PC-9 (cell line): ENCODE measurements around the gene SERPINA12. TPM values are rescaled to one million over a fixed set of nuclear protein-coding genes. Genes with fewer than 3 reads are reported as not detected.

ENCODE experiments used
- BruUV-seq: library from RNA; stranded (reverse); fragments of 400-500 nt; replicated peaks from 2 replicates; lab custom pipeline; 2021; lab: Mats Ljungman, UMichigan
- CTCF ChIA-PET: fragments of 300-600 bp; sonication (Branson Sonifier 250); formaldehyde crosslinking; loops from one replicate; lab custom pipeline; 2022; ENCODE audit warnings: antibody characterized with exemption; lab: Charles Lee
- POLR2A ChIA-PET: fragments of 300-600 bp; sonication (Branson Sonifier 250); formaldehyde crosslinking; loops from one replicate; lab custom pipeline; 2022; ENCODE audit warnings: antibody characterized with exemption; ENCODE audit not compliant: unreplicated experiment; lab: Charles Lee
- DNase-seq, 2 experiments: peaks; one replicate each; pipeline versions ENCODE4 v3.0.0 to v3.0.0-alpha.2; 2015 to 2022; ENCODE audit warnings: mixed read lengths in 1 of 2
- H2AFZ ChIP-seq: fragments of 200-600 bp; sonication (generic); 2 replicates; pipeline ENCODE4 v1.8.1; 2017; ENCODE audit warnings: antibody characterized with exemption
- H3F3A ChIP-seq: fragments of 200-600 bp; sonication (generic); 2 replicates; pipeline ENCODE4 v1.8.1; 2017; ENCODE audit warnings: antibody characterized with exemption, mild to moderate bottlenecking, low read depth; ENCODE audit not compliant: insufficient read depth
- H3K27ac ChIP-seq: fragments of 200-600 bp; sonication (generic); 2 replicates; pipeline ENCODE4 v1.6.1; 2016; ENCODE audit warnings: mixed run types
- H3K27me3 ChIP-seq: fragments of 200-600 bp; sonication (generic); 2 replicates; pipeline ENCODE4 v1.6.1; 2016; ENCODE audit warnings: low read depth, mixed run types; ENCODE audit not compliant: insufficient read depth
- H3K36me3 ChIP-seq: fragments of 200-600 bp; sonication (generic); 2 replicates; pipeline ENCODE4 v1.6.1; 2016; ENCODE audit warnings: low read depth, mixed run types
- H3K4me1 ChIP-seq: fragments of 200-600 bp; sonication (generic); replicated peaks from 2 replicates; pipeline ENCODE4 v1.6.1; 2016; ENCODE audit warnings: mixed run types; ENCODE audit not compliant: insufficient read depth
- H3K4me2 ChIP-seq: fragments of 200-600 bp; sonication (generic); 2 replicates; pipeline ENCODE4 v1.6.1; 2017; ENCODE audit warnings: mixed run types
- H3K4me3 ChIP-seq: fragments of 200-600 bp; sonication (generic); 2 replicates; pipeline ENCODE4 v1.6.1; 2016; ENCODE audit warnings: mixed run types
- H3K79me2 ChIP-seq: fragments of 200-600 bp; sonication (generic); 2 replicates; pipeline ENCODE4 v1.6.1; 2017; ENCODE audit warnings: low read depth, mixed run types
- H3K9me2 ChIP-seq: fragments of 200-600 bp; sonication (generic); 2 replicates; pipeline ENCODE4 v1.8.1; 2017; ENCODE audit warnings: mild to moderate bottlenecking; ENCODE audit not compliant: insufficient read depth
- H3K9me3 ChIP-seq: fragments of 200-600 bp; sonication (generic); 2 replicates; pipeline ENCODE4 v1.8.1; 2016; ENCODE audit warnings: low read depth; ENCODE audit not compliant: insufficient read depth
- H4K20me1 ChIP-seq: fragments of 200-600 bp; sonication (generic); 2 replicates; pipeline ENCODE4 v1.8.1; 2017; ENCODE audit not compliant: insufficient read depth
- EZH2 ChIP-seq: fragments of 200-600 bp; sonication (generic); IDR thresholded peaks from 2 replicates; pipeline ENCODE4 v1.8.0; 2017; ENCODE audit warnings: antibody characterized with exemption, low read depth
- intact Hi-C: fragments of 100-400 bp; cut with micrococcal nuclease; formaldehyde crosslinking; loops from one replicate; pipeline ENCODE4 v1.10.0; 2022; ENCODE audit not compliant: unreplicated experiment
- total RNA-seq: library from RNA; stranded (reverse); gene quantifications from 2 replicates; pipeline ENCODE4 v1.2.3, GENCODE V29; 2021
- TF ChIP-seq, protein P1 (sequence below): fragments of 200-600 bp; sonication (generic); conservative IDR thresholded peaks from 2 replicates; pipeline ENCODE4 v1.6.1; 2017; ENCODE audit warnings: mixed run types, antibody characterized with exemption, mild to moderate bottlenecking, moderate library complexity

Gene SERPINA12
- total RNA-seq, 1 experiment from 2014 or later: not detected

DNA sequence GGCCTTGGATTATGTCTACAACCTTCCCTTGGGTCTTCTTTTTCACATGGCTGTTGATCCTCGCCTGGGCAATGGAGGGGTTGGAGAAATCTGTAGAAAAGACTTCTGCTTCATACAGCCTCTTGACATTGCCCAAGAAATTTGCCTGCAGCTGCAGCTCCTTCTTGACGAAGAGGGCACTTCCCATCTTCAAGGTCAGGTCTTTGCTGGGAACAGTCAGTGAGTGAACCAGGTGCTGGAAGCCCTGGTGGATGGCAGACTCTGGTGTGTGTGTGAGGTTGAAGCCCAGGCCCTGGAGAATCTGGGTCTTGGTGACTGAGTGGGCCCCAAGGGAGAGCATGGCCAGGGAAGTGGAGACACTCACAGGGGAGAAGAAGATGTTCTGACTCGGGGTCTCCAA is 40.0 kb downstream of the SERPINA12 start:
- CTCF ChIA-PET: no interaction called here
- BruUV-seq: no TSS peak

DNA sequence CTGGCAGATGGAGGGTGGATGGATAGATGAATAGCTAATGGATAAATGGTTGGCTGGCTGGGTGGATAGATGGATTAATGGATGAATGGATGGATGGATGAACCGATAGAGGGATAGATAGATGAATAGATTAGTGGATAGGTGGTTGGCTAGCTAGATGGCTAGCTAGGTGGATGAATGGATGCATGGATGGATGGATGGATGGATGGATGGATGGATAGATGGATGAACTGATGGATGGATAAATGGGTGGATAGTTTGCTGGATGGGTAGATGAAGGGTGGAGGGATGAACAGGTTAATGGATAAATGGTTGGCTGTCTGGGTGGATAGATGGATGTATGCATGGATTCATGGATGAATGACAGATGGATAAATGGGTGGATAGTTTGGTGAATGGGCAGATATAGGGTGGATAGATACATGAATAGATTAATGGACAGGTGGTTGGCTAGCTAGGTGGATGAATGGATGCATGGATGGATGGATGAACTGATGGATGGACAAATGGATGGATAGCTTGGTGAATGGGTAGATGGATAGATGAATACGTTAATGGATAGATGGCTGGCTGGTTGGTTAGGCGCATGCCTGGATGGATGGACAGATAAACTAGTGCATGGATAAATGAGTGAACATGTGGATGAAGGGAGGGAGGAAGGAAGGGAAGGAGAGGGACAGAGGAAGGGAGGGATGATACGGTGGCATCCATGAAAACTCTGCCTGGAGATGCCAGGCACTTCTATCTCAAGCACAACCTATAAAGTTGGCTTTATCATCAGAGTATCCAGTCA is 41.3 kb downstream of the SERPINA12 start:
- Histone ChIP-seq H3F3A (no peaks in the 10 kb centered on the region), H3K9me3 (no peaks in the 10 kb centered on the region), H2AFZ (no peak overlapping the region), H3K27ac (no peak overlapping the region), H3K4me1 (no peaks in the 10 kb centered on the region), H3K4me2 (no peak overlapping the region), H4K20me1 (no peaks in the 10 kb centered on the region), H3K9me2 (no peaks in the 10 kb centered on the region), H3K27me3 (0 out of 2 replicates have a peak, but pooled peaks cover 6% of the 10 kb centered on the region), H3K79me2 (no peaks in the 10 kb centered on the region), H3K36me3 (no peaks in the 10 kb centered on the region), H3K4me3 (no peak overlapping the region)
- no TSS peak for BruUV-seq
- DNase-seq: no peak
- intact Hi-C loops: no loop called here
- TF ChIP-seq EZH2: no peak
- TF ChIP-seq, protein P1, sequence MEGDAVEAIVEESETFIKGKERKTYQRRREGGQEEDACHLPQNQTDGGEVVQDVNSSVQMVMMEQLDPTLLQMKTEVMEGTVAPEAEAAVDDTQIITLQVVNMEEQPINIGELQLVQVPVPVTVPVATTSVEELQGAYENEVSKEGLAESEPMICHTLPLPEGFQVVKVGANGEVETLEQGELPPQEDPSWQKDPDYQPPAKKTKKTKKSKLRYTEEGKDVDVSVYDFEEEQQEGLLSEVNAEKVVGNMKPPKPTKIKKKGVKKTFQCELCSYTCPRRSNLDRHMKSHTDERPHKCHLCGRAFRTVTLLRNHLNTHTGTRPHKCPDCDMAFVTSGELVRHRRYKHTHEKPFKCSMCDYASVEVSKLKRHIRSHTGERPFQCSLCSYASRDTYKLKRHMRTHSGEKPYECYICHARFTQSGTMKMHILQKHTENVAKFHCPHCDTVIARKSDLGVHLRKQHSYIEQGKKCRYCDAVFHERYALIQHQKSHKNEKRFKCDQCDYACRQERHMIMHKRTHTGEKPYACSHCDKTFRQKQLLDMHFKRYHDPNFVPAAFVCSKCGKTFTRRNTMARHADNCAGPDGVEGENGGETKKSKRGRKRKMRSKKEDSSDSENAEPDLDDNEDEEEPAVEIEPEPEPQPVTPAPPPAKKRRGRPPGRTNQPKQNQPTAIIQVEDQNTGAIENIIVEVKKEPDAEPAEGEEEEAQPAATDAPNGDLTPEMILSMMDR: no peak
- ChIA-PET POLR2A (no interaction called here), CTCF (no interaction called here)

More for the DNA sequence above, 40.0 kb downstream of the SERPINA12 start:
- H3K4me1 ChIP-seq: no peaks in the 10 kb centered on the region
- no peaks in the 10 kb centered on the region for H3F3A ChIP-seq
- POLR2A ChIA-PET: no interaction called here
- H3K79me2 ChIP-seq: no peaks in the 10 kb centered on the region
- DNase-seq: no peak
- H3K9me2 ChIP-seq: no peaks in the 10 kb centered on the region
- intact Hi-C loops: no loop called here
- TF ChIP-seq, protein P1: no peak
- no peak for TF ChIP-seq EZH2
- no peak overlapping the region for H3K4me3 ChIP-seq
- no peaks in the 10 kb centered on the region for H3K9me3 ChIP-seq
- no peak overlapping the region for H3K27ac ChIP-seq
- no peak overlapping the region for H2AFZ ChIP-seq
- peaks cover 15% of the 10 kb centered on the region; the same call in 1 of the 2 replicates for H3K27me3 ChIP-seq
- H3K4me2 ChIP-seq: no peak overlapping the region
- H3K36me3 ChIP-seq: no peaks in the 10 kb centered on the region
- no peaks in the 10 kb centered on the region for H4K20me1 ChIP-seq

DNA sequence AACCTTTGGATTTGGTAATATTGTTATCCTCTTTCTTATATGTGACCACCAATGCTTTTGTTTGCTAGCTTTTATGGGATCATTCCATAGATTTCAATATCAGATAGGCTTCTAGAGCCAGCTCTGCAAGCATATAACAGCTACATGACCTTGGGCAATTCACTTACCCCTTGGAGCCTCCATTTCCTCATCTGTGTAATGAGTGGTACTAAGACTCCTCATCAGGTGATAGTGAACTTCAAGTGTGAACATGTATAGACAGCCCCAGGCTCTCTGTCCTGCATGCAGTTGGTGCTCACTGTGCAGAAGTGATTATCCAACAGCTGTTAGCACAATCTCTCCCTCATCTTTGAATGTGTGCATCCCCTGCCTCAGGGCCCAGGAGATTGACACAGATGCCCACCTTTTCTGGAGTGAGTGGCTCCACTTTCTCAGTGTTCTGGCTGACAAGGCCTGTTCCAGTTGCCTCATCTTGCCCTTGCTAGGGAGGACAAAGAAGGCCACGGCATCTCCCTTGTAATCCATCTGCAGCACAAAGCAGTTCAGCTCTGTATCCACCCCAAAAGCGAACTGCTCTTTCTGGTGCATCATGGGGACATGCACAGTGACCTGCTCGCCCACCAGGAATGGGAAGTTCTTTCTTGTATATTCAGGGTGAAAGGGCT is 42.4 kb downstream of the SERPINA12 start:
- H3K9me2 ChIP-seq: no peaks in the 10 kb centered on the region
- no peak for DNase-seq
- no peak overlapping the region for H3K27ac ChIP-seq
- H2AFZ ChIP-seq: no peak overlapping the region
- intact Hi-C loops: no loop called here
- H3K4me2 ChIP-seq: no peak overlapping the region
- no peaks in the 10 kb centered on the region for H3K9me3 ChIP-seq
- H3K27me3 ChIP-seq: peaks cover 12% of the 10 kb centered on the region; the same call in 1 of the 2 replicates
- H3K36me3 ChIP-seq: no peaks in the 10 kb centered on the region
- TF ChIP-seq, protein P1: no peak
- TF ChIP-seq EZH2: no peak
- no peaks in the 10 kb centered on the region for H3F3A ChIP-seq
- ChIA-PET POLR2A (no interaction called here), CTCF (no interaction called here)
- no TSS peak for BruUV-seq
- H3K79me2 ChIP-seq: no peaks in the 10 kb centered on the region
- no peaks in the 10 kb centered on the region for H3K4me1 ChIP-seq
- H4K20me1 ChIP-seq: no peaks in the 10 kb centered on the region
- no peak overlapping the region for H3K4me3 ChIP-seq
